NCI-H1436 treated with DMSO at 0.1 percent for 48 hours (cell line): ENCODE results near the gene MDFI.
A peak's percentile ranks its signal among the peaks of the same experiment; 100 is the strongest.
"Not testable (repeated sequence)": the region's sequence is repeated elsewhere in the genome, so short reads cannot be mapped to it uniquely, and the experiment has no call there.

ENCODE experiments used
- DNase-seq: peaks from one replicate; lab custom pipeline; 2025; lab: John Stamatoyannopoulos, UW

MDFI gene

DNA sequence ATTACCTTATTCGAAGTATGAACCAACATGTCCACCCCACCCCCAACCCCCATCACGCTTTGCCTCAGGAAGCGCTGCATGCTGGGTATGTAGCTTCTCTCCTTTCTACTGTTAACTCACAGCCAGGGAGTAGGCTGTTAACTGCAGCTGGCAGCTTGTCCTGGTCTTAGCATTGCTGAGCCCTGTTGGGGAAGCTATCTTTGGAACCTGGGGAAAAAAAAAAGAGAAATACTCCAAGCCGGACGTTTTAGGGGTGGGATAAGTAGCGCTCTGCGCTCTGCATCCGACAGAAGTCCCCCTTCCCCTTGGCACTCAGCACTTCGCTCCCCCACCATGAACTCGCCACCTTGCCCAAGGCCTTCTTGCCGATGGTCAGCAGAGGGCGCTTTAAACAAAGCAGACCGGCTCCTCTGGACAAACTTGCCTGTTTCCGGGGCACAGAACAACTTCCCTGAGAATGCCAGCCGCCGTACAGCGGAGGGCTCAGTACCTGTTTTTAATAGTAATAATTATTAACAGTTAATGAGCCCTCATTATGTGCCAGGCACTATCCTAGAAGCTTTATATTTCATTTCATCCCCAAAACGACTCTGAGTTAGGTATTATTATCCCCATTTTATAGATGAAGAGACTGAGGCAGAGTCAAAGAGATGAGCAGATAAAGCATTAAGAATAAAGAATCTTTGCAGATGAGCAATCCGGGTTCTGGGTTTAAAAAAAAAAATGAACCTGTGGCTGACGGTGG lies 35.2 kb upstream of the MDFI start:
- peak; percentile 55 for DNase-seq

DNA sequence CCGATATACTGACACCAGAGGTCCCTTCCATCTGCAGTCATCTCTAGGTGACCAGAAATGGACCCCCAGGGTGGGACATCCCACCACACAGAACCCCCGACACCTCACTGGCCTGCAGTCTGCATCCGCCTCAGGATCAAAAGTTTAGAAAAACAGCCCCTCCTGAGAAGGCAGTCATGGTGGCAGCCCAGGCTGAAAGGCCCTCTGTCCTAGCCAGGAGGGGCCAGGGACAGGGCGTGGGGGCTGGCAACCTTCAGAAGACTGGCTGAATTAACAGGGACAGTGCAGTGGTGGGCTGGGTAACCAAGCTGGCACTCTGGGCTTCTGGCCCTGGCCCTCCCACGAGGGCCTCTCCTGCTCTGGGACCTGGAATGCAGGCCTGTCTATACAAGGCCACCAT lies 34.3 kb upstream of the MDFI start:
- no peak for DNase-seq

DNA sequence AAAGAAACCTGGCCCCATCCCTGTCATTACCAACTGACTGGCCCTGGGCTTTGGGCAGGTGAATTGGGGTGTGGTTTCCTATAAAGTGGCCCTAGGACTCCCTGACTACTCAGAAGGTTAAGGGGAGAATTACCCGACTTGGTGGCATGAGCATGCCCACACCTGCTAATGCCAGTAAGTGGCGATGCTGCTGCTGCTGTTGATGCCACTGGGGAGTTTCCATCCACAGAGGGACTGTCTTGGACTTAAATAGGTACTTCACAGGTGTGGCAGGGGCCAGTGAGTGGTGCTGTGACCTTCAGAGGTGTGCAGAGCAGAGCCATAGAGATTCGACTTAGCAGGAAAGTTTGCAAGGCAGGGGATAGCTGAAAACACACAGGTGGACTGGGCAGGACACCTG lies 32.6 kb upstream of the MDFI start:
- no peak for DNase-seq

DNA sequence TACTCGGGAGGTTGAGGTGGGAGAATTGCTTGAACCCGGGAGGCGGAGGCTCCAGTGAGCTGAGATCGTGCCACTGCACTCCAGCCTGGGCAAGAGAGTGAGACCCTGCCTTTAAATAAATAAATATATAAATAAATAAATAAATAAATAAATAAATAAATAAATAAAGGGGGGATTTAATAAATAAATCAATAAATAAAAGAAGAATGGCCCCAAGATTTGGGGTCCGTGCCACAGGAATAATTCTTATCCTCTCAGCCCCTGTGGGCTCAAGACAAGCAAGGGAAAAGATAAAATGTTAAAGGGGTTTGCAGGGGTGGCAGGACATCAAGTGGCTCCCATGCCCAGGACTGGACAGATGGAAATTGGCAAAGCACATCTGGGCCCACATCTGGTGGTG lies 31.2 kb upstream of the MDFI start:
- no peak for DNase-seq

DNA sequence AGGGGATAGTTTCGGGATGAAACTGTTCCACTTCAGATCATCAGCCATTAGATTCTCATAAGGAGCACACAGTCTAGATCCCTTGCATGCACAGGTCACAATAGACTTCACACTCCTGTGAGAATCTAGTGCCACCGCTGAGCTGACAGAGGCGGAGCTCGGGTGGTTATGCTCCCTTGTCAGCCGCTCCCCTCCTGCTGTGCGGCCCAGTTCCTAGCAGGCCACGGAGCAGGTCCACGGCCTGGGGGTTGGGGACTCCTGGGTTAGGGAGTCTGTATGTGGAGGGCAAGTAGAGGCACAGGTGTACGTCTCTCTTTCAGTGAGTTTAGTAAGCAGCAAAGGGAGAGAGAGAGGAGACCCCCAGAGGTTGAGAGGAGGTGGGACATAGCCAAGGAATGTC lies 30.5 kb upstream of the MDFI start:
- no peak for DNase-seq

DNA sequence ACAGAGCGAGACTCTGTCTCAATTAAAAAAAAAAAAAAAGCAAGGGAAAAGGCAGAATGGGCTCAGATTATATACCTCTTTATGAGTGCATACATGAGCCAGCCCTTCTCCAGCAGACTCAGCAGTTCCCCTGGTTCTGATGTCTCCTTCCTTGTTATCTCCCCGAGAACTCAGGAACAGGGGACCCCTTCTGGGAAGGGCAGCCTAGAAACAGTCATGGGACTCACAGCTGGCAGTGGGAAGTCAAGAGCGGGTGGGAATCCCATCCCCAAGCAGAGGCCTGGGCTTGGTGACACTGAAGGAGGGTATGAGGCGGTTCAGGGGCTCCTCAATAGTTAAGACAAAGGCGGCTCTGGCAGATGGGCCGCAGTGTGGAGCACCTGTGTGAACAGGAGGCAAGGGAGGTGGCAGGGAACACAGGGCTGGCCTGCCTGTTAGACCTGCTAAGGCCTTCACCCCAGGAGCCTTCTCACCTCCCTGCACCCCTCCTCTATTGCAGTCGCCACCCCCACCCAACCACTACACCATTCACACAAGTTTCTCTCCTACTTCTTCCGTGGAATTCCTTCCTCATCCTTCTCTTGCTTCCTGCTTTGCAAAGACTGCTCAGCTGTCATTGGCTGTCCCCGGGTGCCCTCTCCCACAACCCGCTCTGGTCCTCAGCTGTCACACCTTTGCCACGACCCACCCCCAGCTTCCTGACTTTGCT lies 29.7 kb upstream of the MDFI start:
- no peak for DNase-seq

DNA sequence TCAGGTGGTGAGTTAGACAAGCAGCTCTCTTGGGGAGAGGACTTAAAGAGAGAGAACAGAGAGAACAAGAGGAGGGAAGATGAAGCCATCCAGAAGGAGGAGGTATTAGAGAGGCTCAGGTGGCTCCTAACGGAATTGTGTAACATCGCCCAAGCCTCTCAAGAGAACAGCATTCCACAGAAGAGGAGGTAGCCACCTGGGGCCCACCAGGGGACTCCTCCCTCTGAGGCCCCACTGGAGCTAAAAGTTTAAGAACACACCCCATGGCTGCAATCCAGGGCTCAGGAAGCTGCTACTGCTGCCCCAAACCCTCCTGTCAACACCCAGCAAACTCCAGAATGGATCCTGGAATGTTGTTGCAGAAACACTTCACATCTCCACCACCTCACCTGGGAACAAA lies 23.6 kb upstream of the MDFI start:
- no peak for DNase-seq

DNA sequence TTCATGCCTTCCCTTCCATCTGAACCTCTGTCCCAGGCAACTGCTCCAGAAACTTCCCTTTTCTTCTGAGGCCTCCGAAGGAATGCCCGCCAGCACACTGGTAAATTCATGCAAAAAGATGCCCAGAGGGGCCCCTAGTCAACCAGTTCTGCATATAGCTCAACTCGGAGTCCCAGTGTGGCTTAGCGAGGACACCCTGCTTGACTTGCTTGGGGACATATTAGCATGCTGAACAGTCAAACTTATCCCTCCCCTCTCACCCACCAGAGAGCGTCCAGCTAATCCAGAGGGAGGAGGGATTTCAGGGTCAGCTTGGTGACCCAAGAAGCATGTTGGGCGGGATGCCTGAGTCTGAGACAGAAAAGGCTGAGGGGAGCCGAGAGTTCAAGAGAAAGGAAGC lies 23.0 kb upstream of the MDFI start:
- no peak for DNase-seq

DNA sequence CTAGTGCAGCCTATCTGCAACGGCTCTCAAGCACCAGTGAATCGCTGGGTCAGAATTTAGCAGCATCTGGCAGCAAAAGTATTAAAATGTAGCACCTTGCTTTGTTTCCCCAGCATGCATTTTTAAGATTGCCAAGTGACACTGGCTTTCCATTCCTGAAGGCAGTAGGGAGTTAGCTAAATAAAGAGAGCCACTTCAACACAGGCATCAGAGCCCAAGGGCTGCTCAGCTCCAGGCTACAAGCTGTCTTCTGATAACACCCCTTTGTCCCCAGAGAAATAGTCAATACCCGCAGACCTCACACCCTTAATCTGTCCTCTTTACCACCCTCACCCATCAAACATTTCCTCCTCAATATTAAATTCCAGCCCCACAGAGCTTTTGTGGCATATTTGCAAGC lies 19.7 kb upstream of the MDFI start:
- no peak for DNase-seq

DNA sequence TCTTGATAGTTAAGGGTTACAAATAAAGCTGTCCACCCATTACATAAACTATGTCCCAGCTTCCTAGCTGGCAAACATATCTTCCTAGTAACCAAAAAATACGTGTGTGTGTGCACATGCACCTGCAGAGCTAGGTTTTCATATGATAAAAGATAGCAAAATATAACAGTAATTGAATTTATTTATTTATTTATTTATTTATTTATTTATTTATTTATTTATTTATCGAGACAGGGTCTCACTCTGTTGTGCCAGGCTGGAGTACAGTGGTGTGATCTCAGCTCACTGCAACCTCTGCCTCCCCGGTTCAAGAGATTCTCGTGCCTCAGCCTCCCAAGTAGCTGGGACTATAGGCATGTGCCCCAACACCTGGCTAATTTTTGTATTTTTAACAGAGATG lies 19.1 kb upstream of the MDFI start:
- DNase-seq: not testable (repeated sequence)

DNA sequence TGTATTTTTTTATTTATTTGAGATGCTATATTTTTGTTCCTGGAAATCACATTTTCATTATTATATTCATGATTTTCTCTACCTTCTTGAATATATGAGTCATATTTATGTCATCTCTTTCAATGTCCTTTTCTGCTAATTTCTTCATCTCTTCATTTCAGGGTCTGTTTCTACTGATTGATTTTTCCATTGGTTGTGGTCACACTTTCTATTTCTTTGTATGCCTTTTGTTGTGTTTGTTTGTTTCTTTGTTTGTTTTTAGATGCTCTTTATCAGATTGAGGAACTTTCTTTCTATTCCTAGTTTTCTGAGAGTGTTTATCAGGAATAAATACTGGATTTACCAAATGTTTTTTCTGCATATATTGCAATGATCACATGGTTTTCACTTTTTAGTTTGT lies 16.9 kb upstream of the MDFI start:
- DNase-seq: no peak

DNA sequence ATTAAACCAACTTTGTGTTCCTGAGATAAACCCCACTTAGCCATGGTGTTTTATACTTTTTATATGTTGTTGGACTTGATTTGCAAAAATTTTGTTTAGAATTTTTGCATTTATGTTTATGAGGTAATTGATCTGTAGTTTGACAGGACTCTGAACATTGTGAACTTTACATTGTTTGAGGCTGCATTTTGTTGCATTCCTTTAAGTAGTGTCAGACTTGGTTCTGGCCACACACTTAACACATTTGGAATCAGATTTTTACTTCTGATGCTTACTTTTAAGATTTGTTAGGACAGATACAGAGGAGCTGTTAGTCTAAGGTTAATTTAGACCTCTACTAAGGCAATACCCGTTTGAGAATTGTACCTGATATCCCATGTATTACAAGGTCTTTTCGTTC lies 16.5 kb upstream of the MDFI start:
- DNase-seq: no peak

DNA sequence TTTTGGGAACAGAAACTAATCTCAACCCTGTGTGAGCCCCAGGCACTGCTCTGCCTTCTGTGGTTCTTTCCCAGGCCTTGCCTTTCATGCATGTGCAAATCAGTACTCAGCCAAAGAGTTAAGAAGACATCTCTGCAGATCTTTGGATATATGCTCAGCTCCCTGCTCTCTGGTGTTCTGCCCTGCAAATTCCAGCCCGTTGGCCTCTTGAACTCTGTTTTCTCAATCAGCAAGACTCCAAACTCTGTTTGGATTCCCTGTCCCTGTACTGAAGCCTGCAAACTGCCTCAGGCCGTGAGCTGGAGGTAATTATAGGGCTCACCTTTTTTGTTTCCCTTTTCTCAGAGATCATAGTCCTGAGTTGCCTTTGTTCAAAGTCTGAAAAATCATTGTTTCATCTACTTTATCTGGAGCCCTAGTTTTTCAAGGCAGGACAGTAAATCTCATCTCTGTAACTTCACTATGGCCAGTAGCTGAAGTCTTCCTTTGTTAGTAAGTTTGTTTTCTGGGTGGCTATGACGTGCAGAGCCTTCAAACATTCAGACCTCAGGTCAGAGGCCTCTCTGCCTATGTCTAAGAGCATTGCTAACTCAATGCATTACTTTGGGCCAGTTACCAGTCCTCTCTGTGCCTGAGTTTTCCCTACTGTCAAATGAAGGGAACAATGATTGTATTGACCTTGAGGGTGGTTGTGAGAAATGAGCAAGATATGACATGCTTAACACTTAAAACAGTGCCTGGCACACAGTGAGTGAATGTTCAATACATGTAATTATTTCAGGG lies 15.9 kb upstream of the MDFI start:
- no peak for DNase-seq

DNA sequence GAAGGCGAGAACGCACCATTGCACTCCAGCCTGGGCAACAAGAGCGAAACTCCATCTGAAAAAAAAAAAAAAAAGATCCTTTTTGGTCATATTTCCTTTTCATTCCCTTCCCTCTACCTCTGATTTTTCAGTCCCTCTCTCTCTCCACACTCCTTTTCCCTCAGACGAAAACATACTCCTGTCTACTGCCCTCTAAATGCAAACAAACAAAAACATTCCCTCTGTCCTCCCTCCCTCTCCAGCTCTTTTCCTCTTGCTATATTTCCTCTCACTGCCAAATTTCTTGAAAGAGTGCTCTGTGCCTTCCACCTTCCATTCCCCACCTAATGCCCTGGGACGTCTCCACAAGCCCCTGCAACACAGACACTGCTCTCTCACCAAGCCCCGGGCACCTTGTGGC lies 14.9 kb upstream of the MDFI start:
- DNase-seq: no peak

DNA sequence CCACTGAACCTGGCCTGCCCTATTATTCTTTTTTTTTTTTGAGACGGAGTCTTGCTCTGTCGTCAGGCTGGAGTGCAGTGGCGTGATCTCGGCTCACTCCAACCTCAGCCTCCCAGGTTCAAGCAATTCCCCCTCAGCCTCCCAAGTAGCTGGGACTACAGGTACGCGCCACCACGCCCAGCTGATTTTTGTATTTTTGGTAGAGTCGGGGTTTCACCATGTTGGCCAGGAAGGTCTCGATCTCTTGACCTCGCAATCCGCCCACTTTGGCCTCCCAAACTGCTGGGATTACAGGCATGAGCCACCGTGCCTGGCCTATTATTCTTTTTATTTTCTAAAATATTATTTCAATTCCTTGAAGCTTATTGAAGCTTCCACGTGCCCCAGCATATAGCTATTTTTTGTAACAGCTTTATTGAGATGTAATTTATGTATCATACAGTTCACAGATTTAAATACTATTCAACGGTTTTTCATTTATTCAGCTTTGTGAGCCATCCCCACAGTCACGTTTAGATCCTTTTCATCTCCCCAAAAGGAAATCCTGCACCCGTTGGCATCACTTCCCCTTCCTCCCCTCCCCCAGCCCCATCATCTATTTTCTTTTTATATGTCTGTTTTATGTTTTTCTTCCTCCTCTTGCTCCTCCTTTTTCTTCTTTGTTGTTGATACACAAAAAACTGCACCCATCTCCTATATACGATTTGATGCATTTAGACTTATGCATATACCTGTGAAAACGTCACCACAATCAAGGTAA lies 13.5 kb upstream of the MDFI start:
- no peak for DNase-seq

DNA sequence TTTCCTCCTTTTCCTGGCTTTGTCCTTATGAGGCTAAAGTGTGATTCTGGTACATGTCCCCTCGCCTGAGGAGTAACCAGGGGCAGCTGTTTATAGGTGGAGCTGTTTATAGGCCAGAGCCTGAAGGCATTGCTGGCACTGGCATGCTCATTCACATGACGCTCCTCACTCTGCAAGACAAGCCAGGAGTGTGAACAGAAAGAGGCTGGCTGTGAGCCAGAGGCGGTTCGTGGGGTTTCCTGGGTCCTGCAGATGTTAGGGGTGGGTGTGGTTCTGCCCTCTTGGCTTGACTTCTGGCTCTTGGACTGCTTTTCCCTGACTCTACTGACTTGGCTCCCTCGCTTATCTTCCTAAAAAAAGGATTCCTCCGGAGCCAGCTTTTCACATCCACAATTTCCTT lies 12.8 kb upstream of the MDFI start:
- no peak for DNase-seq

DNA sequence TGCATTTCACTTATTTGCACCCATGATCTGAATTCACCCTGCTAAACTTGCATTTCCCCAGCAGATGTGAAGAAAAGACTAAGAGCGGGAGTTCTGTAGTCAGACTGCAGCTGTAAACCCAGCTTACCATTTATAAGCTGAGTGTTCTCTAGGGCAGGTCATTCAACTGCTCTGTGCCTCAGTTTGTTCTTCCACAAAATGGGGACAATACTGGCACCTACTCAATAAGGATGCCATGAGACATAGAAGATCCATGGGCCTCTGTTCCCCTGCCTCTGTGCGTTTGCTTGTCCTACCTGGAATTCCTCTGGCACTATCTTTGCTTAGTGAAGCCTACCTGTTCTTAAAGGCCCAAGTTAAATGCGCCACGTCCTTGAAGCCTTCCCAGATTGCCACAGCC lies 12.2 kb upstream of the MDFI start:
- no peak for DNase-seq

DNA sequence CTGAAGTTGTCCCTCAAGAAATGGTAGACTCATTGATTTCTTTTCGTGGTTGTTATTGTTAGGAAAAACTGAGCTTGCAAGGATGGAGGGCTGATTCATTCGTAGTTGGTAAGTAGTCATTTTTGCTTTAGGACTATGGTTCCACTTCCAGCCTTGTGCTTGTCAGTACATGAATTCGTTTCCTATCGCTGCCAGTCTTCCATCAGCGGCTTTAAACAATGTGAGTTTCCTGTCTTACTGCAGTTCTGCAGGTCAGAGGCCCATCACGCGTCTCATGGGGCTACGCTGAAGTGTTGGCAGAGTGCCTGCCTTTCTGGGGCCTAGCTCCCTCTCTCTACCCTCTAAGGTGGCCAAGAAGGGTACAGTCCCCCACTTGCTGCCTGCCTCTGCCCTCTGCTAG lies 11.4 kb upstream of the MDFI start:
- peak; percentile 66 for DNase-seq

DNA sequence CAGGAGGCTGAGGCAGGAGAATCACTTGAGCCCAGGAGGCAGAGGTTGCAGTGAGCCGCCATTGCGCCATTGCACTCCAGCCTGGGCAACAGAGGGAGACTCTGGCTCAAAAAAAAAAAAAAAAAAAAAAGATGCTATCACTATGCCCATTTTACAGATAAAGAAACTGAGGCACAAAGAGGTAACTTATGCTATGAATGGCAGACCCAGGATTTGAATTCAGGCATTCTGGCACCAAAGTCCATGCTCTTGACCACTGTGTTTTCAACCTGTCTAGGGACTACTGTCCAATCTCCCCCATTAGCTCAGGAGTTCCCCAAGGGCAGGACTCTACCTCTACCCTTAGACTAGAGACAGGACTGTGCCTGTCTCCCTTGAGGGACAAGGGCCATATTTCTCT lies 9.1 kb upstream of the MDFI start:
- no peak for DNase-seq

DNA sequence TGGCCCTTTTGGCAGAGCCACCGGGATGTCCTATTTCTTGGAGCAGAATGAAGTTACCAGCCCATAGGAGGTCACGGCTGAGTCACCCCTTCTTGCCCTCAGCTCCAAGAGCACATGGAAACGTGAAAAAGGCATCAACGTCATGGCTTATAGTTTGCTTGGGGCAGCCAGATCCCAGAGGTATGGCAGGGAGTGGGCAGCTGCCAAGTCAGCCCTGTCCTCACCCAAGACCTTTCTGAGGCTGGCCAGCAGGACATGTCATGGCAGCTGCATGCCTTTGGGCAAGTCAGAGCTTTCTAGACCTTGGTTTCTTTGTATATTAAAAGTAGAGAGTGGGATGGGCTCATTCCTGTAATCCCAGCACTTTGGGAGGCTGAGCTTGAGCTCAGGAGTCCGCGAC lies 8.2 kb upstream of the MDFI start:
- no peak for DNase-seq

DNA sequence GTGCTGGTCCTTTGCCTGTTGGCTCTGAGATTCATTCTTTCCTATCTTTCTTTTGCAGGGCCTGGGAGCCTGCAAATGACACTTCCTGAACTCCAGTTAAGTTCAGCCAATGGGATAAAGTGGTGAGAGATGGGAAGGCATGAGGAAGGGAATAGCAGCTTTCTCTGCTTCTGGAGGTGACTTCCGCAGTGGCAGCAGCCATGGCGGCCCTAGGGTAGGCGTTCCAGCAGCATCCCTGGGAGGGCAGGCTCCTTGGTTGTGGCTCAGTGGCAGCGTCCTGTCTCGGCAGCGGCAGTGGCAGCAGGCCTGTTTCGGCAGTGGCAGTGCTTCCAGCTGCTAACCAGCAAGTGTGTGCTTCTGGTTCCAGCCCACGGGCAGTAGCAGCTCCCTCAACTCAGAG lies 7.3 kb upstream of the MDFI start:
- no peak for DNase-seq

DNA sequence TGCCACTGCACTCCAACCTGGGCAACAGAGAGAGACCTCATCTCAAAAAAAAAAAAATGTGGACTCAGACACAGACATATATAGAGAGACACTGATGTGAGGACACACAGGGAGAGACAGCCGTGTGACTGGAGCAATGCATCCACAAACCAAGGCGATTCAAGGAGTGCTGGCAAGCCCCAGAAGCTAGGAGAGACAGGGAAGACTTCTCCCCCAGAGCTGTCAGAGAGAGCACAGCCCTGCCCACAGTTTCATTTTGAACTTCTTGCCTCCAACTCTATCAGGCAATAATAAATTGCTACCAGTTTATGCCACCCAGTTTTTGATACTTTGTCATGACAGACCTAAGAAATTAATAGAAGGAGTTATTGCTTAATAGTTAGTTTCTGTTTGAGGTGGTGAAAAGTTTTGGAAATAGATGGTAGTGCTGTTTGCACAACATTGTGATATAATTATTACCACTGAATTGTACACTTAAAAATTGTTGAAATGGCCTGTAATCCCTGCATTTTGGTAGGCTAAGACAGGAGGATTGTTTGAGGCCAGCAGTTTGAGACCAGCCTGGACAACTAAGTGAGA lies 5.1 kb upstream of the MDFI start:
- no peak for DNase-seq
